Stimulated activated CD8-positive, alpha-beta memory T cell treated with anti-CD3 and anti-CD28 coated beads, Interleukin-15, amount 100 ng/mL, for 1 hour (primary cell): Measurements from ENCODE around the gene GPN3.
"Not testable (repeated sequence)": the region's sequence is repeated elsewhere in the genome, so short reads cannot be mapped to it uniquely, and the experiment has no call there.

Experiments used
- DNase-seq: peaks from one replicate; pipeline ENCODE4 v3.0.0-alpha.2; 2020; ENCODE audit warnings: low read depth

GPN3 gene

GRCh38 chr12:110444455-110444854 is 23.6 kb downstream of the GPN3 start:
- no peak for DNase-seq

- DNase-seq: no peak
These were observed 31.8 kb downstream of the GPN3 start for GRCh38 chr12:110436231-110436630.

GRCh38 chr12:110431957-110432587 is 36.0 kb downstream of the GPN3 start:
- DNase-seq: no peak

DNA sequence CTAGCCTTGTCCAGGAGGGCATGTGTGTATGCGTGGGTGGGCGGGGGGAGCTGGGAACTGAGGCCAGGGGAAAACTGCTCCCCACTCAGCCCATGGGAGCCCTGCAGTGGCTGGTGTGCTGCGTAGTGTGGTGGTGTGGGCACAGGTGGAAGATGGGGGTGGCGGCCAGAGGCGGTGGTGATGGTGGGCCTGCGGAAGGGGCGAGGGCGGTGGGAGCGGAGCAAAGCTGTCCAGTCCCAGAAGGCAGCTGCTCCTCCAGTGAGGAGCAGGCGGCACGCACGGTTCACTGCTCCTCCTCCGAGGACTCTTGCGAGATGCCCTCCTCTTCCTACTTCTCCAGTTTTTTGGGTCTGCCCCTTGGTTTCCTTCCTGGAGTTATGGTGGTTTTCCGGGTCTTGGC is 38.4 kb downstream of the GPN3 start:
- not testable (repeated sequence) for DNase-seq

DNA sequence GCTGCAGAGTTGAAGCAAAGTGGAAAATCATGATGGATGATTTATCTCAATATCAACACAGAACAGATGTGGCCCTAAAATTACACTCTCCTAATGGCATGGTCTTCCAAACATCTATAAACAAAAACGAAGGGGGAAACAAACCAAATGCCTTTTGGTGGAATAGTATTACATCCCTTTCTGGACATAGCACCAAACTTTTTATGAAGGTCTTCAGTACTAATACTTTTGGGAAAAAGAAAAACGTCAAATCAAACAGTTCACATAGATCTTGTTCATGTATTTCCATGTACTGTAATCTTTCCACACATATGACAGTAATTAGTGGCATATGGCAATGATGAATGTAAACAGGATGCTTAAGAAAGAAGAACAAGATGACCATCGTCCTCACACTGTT is 41.7 kb downstream of the GPN3 start:
- DNase-seq: no peak

- DNase-seq: no peak
These were observed 43.8 kb downstream of the GPN3 start for GRCh38 chr12:110424237-110424636.

GRCh38 chr12:110421701-110422100 is 46.4 kb downstream of the GPN3 start:
- no peak for DNase-seq

DNA sequence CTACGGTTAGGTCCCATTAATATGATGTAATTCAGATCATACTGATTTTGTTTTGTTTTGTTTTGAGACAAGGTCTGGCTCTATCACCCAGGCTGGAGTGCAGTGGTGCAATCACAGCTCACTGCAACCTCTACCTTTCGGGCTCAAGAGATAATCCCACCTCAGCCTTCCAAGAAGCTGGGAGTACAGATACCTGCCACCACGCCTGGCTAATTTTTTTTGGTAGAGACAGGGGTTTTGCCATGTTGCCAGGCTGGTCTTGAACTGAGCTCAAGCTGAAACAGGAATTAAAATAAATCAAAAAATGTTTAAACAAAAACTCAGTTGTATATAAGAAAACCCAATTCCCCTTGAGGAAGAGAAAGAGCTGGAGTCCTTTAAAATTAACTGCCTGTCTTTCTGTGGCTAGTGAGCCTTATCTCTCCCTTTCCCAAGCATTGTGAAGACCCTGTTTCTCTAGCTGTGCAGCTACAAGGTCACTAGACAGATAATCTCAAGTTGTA is 46.8 kb downstream of the GPN3 start:
- no peak for DNase-seq

GRCh38 chr12:110420644-110421043 is 47.4 kb downstream of the GPN3 start:
- DNase-seq: not testable (repeated sequence)

DNA sequence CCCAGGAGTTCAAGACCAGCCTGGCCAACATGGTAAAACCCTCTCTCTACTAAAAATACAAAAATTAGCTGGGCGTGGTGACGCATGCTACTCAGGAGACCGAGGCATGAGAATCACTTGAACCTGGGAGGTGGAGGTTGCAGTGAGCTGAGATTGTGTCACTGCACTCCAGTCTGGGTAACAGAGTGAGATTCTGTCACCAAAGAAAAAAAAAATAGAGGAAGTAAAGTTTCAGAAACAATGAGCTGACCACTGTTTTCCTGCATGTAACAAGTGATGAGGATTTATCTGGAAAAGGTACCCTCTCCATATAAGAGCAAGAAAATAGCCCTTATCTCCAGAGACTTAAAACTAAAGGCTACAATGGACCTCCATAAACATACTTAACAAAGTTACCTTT is 50.9 kb downstream of the GPN3 start:
- DNase-seq: not testable (repeated sequence)

GRCh38 chr12:110410086-110410485 is 58.0 kb downstream of the GPN3 start:
- DNase-seq: not testable (repeated sequence)

GRCh38 chr12:110405126-110405662 is 62.9 kb downstream of the GPN3 start:
- not testable (repeated sequence) for DNase-seq

GRCh38 chr12:110403976-110404682 is 63.9 kb downstream of the GPN3 start:
- peak; percentile 60 for DNase-seq

GRCh38 chr12:110403146-110403975 is 64.7 kb downstream of the GPN3 start, which contains the start of gene ANAPC7:
TSS of gene ANAPC7 (minus strand) at chr12:110403708. CDS start at chr12:110403627, 81 bp downstream.
- DNase-seq: peak; percentile 70
